ENCODE measurements around the gene ABCC4. TPM values are rescaled to one million over a fixed set of nuclear protein-coding genes. Genes with fewer than 3 reads are reported as not detected.

Gene ABCC4
- total and polyA plus RNA-seq, 9 of the 15 experiments (the other 6 are each of a cell fraction or from before 2014, with no cell fraction given): 9.4 to 46.1 (median 25.4) TPM

DNA sequence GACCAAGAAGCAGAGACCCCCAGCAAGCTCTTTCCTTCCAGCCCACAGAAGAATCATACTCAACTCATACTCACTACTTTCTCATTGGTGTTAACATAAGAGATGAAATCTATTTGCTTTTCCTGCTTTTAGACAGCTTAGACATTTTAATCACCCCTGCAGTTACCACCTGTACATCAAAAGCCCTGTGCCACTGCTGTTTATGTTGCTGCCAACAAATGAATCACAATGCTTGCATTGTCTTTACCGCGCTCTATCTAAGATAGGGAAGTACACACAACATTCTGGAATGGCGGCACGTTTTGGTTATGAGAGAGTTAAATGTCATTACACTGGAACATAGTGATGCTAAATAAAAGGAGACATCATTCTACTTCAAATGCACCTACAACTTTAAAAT is 95.1 kb downstream of the ABCC4 start:
- no TSS peak for BruUV-seq (replicated peaks)
- WGBS (ENCODE audit: insufficient coverage, low coverage, missing lambda C conversion rate): 96% methylated on average over 4 of the region's 4 CpGs
- ATAC-seq (no peak), FAIRE-seq (no peak), DNase-seq (ENCODE audit: extremely low read depth in 1 of 4, low spot score in 3 of 4) (no peak)
- H3K9me3 ChIP-seq (replicated peaks; ENCODE audit: control insufficient read depth, insufficient read depth, low read depth, low read length): no peaks in the 10 kb centered on the region
- CTCF ChIA-PET (ENCODE audit: low intra/inter-chr PET ratio): no interaction called here
- no peak overlapping the region for H3K4me3 ChIP-seq
- peaks cover 4% of the 10 kb centered on the region for H3K79me2 ChIP-seq (ENCODE audit: control insufficient read depth, insufficient read depth, low read length)
- H3K9me1 ChIP-seq (ENCODE audit: control insufficient read depth, insufficient read depth, low read length): no peaks in the 10 kb centered on the region
- H3K4me2 ChIP-seq (ENCODE audit: insufficient read depth, low read length): no peak overlapping the region
- intact Hi-C loops (cut with micrococcal nuclease): no loop called here
- peaks cover 72% of the 10 kb centered on the region for H3K36me3 ChIP-seq (ENCODE audit: control insufficient read depth, insufficient read depth, low read length)
- in situ Hi-C loops (cut with MboI): no loop called here
- H4K20me1 ChIP-seq (replicated peaks; ENCODE audit: control insufficient read depth, insufficient read depth, low read length): no peaks in the 10 kb centered on the region
- H2AFZ ChIP-seq (ENCODE audit: low read depth, low read length): no peak overlapping the region
- no peaks in the 10 kb centered on the region for H3K27me3 ChIP-seq (ENCODE audit: control insufficient read depth in 2 of 2, insufficient read depth in 2 of 2, low read length in 2 of 2)
- peaks cover 17 to 27% of the 10 kb centered on the region in 2 experiments; a peak in 3 of 5 replicates for H3K4me1 ChIP-seq (replicated peaks in 1 of 2; ENCODE audit: control insufficient read depth in 2 of 2, insufficient read depth in 2 of 2, low read length in 2 of 2)
- H3K27ac ChIP-seq (ENCODE audit: extremely low read depth, low read depth, low read length): no peak overlapping the region
- POLR2A ChIA-PET: no interaction called here
- H3K9ac ChIP-seq (ENCODE audit: insufficient read depth in 1 of 2, low read depth in 2 of 2, low read length in 2 of 2): no peak overlapping the region
- TF ChIP-seq, protein P1, sequence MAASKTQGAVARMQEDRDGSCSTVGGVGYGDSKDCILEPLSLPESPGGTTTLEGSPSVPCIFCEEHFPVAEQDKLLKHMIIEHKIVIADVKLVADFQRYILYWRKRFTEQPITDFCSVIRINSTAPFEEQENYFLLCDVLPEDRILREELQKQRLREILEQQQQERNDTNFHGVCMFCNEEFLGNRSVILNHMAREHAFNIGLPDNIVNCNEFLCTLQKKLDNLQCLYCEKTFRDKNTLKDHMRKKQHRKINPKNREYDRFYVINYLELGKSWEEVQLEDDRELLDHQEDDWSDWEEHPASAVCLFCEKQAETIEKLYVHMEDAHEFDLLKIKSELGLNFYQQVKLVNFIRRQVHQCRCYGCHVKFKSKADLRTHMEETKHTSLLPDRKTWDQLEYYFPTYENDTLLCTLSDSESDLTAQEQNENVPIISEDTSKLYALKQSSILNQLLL (CRISPR knock-in tag; IDR thresholded peaks at IDR 0.05; ENCODE audit: borderline replicate concordance): no peak
- TF ChIP-seq ZNF121 (CRISPR knock-in tag; conservative IDR thresholded peaks at IDR 0.05) (no peak), TCF7L2 (IDR thresholded peaks at IDR 0.05; ENCODE audit: low read depth, low read length) (no peak), IRF2 (CRISPR knock-in tag; IDR thresholded peaks at IDR 0.05) (no peak), TEAD4 (IDR thresholded peaks at IDR 0.05; ENCODE audit: low read length) (no peak), TEAD4 (CRISPR knock-in tag; IDR thresholded peaks at IDR 0.05; ENCODE audit: borderline replicate concordance) (no peak), MCM2 (IDR thresholded peaks at IDR 0.05; ENCODE audit: low read depth) (no peak), HDAC1 (IDR thresholded peaks at IDR 0.05) (no peak), POLR3A (IDR thresholded peaks at IDR 0.05; ENCODE audit: borderline replicate concordance, extremely low read depth, insufficient read depth, insufficient read length) (no peak), CCAR2 (IDR thresholded peaks at IDR 0.05; ENCODE audit: low read depth, low read length) (no peak), ZNF76 (CRISPR knock-in tag; IDR thresholded peaks at IDR 0.05; ENCODE audit: borderline replicate concordance) (no peak), ZKSCAN3 (CRISPR knock-in tag; IDR thresholded peaks at IDR 0.05) (no peak), PHB2 (IDR thresholded peaks at IDR 0.05; ENCODE audit: low read depth) (no peak), TFAM (CRISPR knock-in tag; conservative IDR thresholded peaks at IDR 0.05) (no peak), ZNF79 (CRISPR knock-in tag; IDR thresholded peaks at IDR 0.05; ENCODE audit: low read depth) (no peak)
- TF ChIP-seq, protein P2, sequence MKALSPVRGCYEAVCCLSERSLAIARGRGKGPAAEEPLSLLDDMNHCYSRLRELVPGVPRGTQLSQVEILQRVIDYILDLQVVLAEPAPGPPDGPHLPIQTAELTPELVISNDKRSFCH (CRISPR knock-in tag; IDR thresholded peaks at IDR 0.05): no peak
- TF ChIP-seq, protein P2 (tag; IDR thresholded peaks at IDR 0.05): no peak
- TF ChIP-seq, protein P3, sequence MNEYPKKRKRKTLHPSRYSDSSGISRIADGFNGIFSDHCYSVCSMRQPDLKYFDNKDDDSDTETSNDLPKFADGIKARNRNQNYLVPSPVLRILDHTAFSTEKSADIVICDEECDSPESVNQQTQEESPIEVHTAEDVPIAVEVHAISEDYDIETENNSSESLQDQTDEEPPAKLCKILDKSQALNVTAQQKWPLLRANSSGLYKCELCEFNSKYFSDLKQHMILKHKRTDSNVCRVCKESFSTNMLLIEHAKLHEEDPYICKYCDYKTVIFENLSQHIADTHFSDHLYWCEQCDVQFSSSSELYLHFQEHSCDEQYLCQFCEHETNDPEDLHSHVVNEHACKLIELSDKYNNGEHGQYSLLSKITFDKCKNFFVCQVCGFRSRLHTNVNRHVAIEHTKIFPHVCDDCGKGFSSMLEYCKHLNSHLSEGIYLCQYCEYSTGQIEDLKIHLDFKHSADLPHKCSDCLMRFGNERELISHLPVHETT (CRISPR knock-in tag; conservative IDR thresholded peaks at IDR 0.05 in 1 of 2, IDR thresholded peaks at IDR 0.05 in 1 of 2): no peak
- TF ChIP-seq, protein P4, sequence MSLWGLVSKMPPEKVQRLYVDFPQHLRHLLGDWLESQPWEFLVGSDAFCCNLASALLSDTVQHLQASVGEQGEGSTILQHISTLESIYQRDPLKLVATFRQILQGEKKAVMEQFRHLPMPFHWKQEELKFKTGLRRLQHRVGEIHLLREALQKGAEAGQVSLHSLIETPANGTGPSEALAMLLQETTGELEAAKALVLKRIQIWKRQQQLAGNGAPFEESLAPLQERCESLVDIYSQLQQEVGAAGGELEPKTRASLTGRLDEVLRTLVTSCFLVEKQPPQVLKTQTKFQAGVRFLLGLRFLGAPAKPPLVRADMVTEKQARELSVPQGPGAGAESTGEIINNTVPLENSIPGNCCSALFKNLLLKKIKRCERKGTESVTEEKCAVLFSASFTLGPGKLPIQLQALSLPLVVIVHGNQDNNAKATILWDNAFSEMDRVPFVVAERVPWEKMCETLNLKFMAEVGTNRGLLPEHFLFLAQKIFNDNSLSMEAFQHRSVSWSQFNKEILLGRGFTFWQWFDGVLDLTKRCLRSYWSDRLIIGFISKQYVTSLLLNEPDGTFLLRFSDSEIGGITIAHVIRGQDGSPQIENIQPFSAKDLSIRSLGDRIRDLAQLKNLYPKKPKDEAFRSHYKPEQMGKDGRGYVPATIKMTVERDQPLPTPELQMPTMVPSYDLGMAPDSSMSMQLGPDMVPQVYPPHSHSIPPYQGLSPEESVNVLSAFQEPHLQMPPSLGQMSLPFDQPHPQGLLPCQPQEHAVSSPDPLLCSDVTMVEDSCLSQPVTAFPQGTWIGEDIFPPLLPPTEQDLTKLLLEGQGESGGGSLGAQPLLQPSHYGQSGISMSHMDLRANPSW (CRISPR knock-in tag; IDR thresholded peaks at IDR 0.05): no peak

All from K562 (cell line).